Endothelial cell (in vitro differentiated cells): Measurements from ENCODE around the gene ADTRP. TPM values are rescaled to one million over a fixed set of nuclear protein-coding genes. Genes with fewer than 3 reads are reported as not detected.

Experiments
- DNase-seq: peaks from one replicate; pipeline ENCODE4 v3.0.0; 2021; ENCODE audit warnings: low spot score
- H3K27ac Mint-ChIP-seq: one replicate; pipeline ENCODE4 v1.8.0; 2021; ENCODE audit warnings: mixed read lengths, inconsistent platforms; ENCODE audit not compliant: unreplicated experiment
- H3K27me3 Mint-ChIP-seq: one replicate; pipeline ENCODE4 v1.8.0; 2021; ENCODE audit warnings: mild to moderate bottlenecking, moderate library complexity, mixed read lengths, inconsistent platforms; ENCODE audit not compliant: unreplicated experiment
- H3K36me3 Mint-ChIP-seq: one replicate; pipeline ENCODE4 v1.8.0; 2021; ENCODE audit warnings: mild to moderate bottlenecking, low read depth, mixed read lengths, inconsistent platforms; ENCODE audit not compliant: unreplicated experiment
- H3K4me1 Mint-ChIP-seq: one replicate; pipeline ENCODE4 v1.8.0; 2021; ENCODE audit warnings: mild to moderate bottlenecking, mixed read lengths, inconsistent platforms; ENCODE audit not compliant: unreplicated experiment
- H3K4me3 Mint-ChIP-seq: one replicate; pipeline ENCODE4 v1.8.0; 2021; ENCODE audit warnings: mild to moderate bottlenecking, mixed read lengths, inconsistent platforms; ENCODE audit not compliant: unreplicated experiment
- H3K9me3 Mint-ChIP-seq: one replicate; pipeline ENCODE4 v1.8.0; 2021; ENCODE audit warnings: mixed read lengths, inconsistent platforms; ENCODE audit not compliant: unreplicated experiment
- total RNA-seq: library from RNA; stranded (reverse); fragmentation: NEBNext Ultra II Directional; extraction: Animal tissue kit (Norgen Biotek cat#: 25700); gene quantifications from one replicate; pipeline ENCODE4 v1.2.1, GENCODE V29; 2021; ENCODE audit not compliant: unreplicated experiment
- TF ChIP-seq, protein P1 (sequence below): fragments of 200-600 bp; sonication (generic); IDR thresholded peaks from one replicate; pipeline ENCODE4 v1.5.0; 2021; ENCODE audit warnings: antibody characterized with exemption; ENCODE audit not compliant: unreplicated experiment

Gene ADTRP
- total RNA-seq, 1 donor from 2014 or later: not detected

DNA sequence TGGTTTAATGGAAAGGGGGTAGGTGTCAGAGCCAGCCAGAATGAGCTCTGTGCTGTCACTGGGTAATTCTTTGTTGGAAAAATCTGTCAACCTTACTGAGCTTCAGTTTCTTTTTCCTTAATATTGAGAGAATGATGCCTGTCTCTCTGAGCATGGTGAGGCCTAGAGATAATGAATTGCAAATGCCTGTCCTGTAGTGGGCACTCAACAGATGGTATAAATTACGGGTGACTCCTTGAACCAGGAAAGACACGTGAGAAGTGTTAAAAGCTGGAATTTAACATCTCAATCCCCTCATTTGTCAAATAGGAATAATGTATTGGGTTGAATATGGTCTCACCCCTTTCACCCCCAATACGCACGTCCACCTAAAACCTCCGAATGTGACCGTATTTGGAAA is 74.9 kb downstream of the ADTRP start:
- DNase-seq: no peak
- TF ChIP-seq, protein P1, sequence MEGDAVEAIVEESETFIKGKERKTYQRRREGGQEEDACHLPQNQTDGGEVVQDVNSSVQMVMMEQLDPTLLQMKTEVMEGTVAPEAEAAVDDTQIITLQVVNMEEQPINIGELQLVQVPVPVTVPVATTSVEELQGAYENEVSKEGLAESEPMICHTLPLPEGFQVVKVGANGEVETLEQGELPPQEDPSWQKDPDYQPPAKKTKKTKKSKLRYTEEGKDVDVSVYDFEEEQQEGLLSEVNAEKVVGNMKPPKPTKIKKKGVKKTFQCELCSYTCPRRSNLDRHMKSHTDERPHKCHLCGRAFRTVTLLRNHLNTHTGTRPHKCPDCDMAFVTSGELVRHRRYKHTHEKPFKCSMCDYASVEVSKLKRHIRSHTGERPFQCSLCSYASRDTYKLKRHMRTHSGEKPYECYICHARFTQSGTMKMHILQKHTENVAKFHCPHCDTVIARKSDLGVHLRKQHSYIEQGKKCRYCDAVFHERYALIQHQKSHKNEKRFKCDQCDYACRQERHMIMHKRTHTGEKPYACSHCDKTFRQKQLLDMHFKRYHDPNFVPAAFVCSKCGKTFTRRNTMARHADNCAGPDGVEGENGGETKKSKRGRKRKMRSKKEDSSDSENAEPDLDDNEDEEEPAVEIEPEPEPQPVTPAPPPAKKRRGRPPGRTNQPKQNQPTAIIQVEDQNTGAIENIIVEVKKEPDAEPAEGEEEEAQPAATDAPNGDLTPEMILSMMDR: no peak
- H3K27ac Mint-ChIP-seq: no peak overlapping the region
- H3K27me3 Mint-ChIP-seq: peaks cover 5% of the 10 kb centered on the region
- H3K4me1 Mint-ChIP-seq: no peaks in the 10 kb centered on the region
- H3K9me3 Mint-ChIP-seq: no peaks in the 10 kb centered on the region
- H3K36me3 Mint-ChIP-seq: no peaks in the 10 kb centered on the region
- H3K4me3 Mint-ChIP-seq: no peak overlapping the region

DNA sequence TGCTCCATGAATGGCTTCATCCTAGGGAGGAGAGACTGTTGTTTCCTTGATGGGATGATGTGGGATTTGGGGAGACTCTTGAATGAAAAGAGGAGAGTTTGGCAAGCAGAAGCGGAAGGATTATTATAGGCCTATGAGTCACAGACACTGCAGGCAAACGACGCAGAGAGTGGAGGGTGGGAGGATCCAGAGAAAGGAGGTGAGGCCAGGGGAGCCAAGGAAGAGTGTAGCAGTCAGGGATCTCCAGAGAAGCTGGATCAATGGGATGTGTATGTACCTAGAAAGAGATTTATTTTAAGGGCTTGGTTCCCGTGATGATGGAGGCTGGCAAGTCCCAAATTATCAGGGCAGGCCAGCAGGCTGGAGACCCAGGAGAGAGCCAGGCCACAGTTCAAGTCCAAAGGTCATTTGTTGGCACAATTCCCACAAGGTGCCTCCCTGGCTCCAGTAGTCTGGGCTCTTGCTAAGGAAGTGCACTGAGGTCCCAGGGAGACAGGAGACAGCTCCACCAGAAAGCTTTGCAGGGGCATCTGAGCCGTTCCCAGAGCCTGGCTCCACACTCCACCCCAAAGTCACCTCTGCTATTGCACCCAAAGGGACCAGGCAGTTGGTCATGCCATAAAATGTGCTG is 76.0 kb downstream of the ADTRP start:
- DNase-seq: no peak
- no peaks in the 10 kb centered on the region for H3K9me3 Mint-ChIP-seq
- H3K36me3 Mint-ChIP-seq: no peaks in the 10 kb centered on the region
- no peak overlapping the region for H3K4me3 Mint-ChIP-seq
- no peak overlapping the region for H3K27ac Mint-ChIP-seq
- no peaks in the 10 kb centered on the region for H3K4me1 Mint-ChIP-seq
- TF ChIP-seq, protein P1: no peak
- H3K27me3 Mint-ChIP-seq: peaks cover 5% of the 10 kb centered on the region

- Mint-ChIP-seq H3K4me1 (no peaks in the 10 kb centered on the region), H3K9me3 (no peaks in the 10 kb centered on the region), H3K36me3 (no peaks in the 10 kb centered on the region), H3K27ac (no peak overlapping the region), H3K27me3 (peaks cover 5% of the 10 kb centered on the region), H3K4me3 (no peak overlapping the region)
- TF ChIP-seq, protein P1: no peak
- DNase-seq: no peak
Measured at GRCh38 chr6:11702089-11702488, 76.5 kb downstream of the ADTRP start.

GRCh38 chr6:11701573-11701972 is 77.0 kb downstream of the ADTRP start:
- no peak for DNase-seq

DNA sequence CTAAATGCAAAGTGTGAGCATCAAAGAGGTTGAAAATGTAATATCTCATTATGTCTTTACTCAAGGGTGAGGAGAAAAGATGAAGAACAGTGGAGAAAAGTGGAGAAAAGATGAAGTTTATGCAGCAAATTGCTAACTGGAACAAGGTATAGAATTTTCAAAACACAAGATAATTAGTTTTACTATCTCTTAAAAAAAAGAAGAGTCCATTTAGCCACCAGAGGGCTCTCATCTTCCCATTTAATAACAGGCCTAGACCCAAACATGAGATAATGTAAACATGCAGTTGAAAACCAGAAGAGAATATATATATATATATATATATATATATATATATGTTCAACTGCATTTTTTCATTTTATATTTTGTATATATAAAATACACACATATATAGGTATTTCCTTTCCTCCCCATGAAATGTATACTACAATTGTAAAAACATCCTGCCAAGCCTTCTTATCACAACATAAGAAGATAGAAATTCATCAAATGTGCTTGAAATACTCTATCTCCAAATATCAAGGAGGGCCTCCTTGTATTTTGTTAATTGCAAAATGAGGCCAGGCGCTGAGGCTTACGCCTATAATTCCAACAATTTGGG is 78.4 kb downstream of the ADTRP start:
- Mint-ChIP-seq H3K36me3 (no peaks in the 10 kb centered on the region), H3K27me3 (peaks cover 5% of the 10 kb centered on the region), H3K4me1 (no peaks in the 10 kb centered on the region), H3K27ac (no peak overlapping the region), H3K9me3 (no peaks in the 10 kb centered on the region), H3K4me3 (no peak overlapping the region)
- DNase-seq: no peak
- TF ChIP-seq, protein P1: peak; percentile 42

More at GRCh38 chr6:11701573-11701972, 77.0 kb downstream of the ADTRP start:
- peaks cover 5% of the 10 kb centered on the region for H3K27me3 Mint-ChIP-seq
- H3K27ac Mint-ChIP-seq: no peak overlapping the region
- TF ChIP-seq, protein P1: no peak
- H3K4me1 Mint-ChIP-seq: no peaks in the 10 kb centered on the region
- no peaks in the 10 kb centered on the region for H3K9me3 Mint-ChIP-seq
- no peak overlapping the region for H3K4me3 Mint-ChIP-seq
- H3K36me3 Mint-ChIP-seq: no peaks in the 10 kb centered on the region
